ENCODE data around the gene REN. TPM values are rescaled to one million over a fixed set of nuclear protein-coding genes. Genes with fewer than 3 reads are reported as not detected.

REN gene
- total and polyA plus RNA-seq, 2 of the 8 experiments (the other 6 are each of a cell fraction or from before 2014, with no cell fraction given) = 0.05 TPM; not detected in 1

DNA sequence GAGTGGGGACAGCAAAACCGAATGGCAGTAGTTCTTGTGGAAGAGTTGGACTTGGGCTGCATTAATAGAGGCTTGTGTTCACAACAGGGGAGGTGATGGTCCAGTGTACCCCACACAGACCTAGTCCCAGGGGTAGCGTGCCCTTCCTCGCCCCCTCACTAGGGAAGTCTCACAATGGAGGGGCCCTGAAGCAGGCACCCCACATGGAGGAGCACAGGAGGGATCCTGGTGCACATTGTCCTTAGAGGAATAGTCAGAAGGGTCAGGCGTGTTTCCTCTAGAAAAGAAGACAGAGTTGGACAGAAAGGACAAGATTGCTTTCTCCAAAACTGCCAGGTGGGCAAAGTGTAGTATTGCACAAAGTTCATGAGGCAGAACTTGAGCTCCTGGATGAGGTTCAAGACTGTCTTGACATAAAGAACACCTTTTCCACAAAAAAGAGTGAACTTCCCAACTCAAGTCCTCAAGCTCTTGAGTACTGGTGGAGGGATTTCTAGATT, 37.6 kb downstream of the REN start:
- H4K8ac ChIP-seq (ENCODE audit: extremely low read depth, insufficient read depth, low read length) = no peak overlapping the region
- ChIA-PET CTCF (ENCODE audit: partially characterized antibody) (interaction anchor here (0.9 to 11.3 kb wide), 48 partner anchors 8 to 364 kb away, joined by 3 to 261 read pairs (median 5); partner anchors contain the start of genes ETNK2 and SOX13), POLR2A (ENCODE audit: partially characterized antibody) (interaction anchor here (0.7 to 13.3 kb wide), 17 partner anchors 8 to 270 kb away, joined by 3 to 174 read pairs (median 6); partner anchors contain the start of genes ETNK2, SNRPE and SOX13)
- no peak overlapping the region for H2BK5ac ChIP-seq (ENCODE audit: low read depth, low read length)
- H3K9me3 ChIP-seq (ENCODE audit: insufficient read depth in 2 of 2, low read depth in 1 of 2, low read length in 1 of 2) = no peaks in the 10 kb centered on the region
- no peaks in the 10 kb centered on the region; the same call in 1 of the 2 replicates for H3K79me1 ChIP-seq (ENCODE audit: low read depth, low read length)
- H3K18ac ChIP-seq (ENCODE audit: extremely low read depth, low read length) = no peak overlapping the region; the same call in 1 of the 2 replicates
- H4K20me1 ChIP-seq (replicated peaks in 1 of 2; ENCODE audit: control insufficient read depth in 1 of 2, insufficient read depth in 2 of 2, low read length in 2 of 2) = peaks cover 2 to 12% of the 10 kb centered on the region in 2 experiments
- no peak overlapping the region for H3K56ac ChIP-seq (replicated peaks; ENCODE audit: insufficient read length, low read depth, low read length)
- no peak overlapping the region for H2BK15ac ChIP-seq (ENCODE audit: low read length)
- peaks cover 7 to 29% (median 27%) of the 10 kb centered on the region in 4 experiments; a peak in 7 of 8 replicates for H3K36me3 ChIP-seq (ENCODE audit: control insufficient read depth in 2 of 4, insufficient read depth in 4 of 4, low read length in 3 of 4)
- H3K4me2 ChIP-seq (ENCODE audit: insufficient read depth in 1 of 2, low read depth in 2 of 2, low read length in 2 of 2) = no peak overlapping the region
- H2BK120ac ChIP-seq (replicated peaks; ENCODE audit: low read depth, low read length) = no peak overlapping the region
- peaks cover 4 to 24% (median 7%) of the 10 kb centered on the region in 4 experiments for H3K4me1 ChIP-seq (replicated peaks in 1 of 4; ENCODE audit: control insufficient read depth in 3 of 4, insufficient read depth in 4 of 4, low read length in 3 of 4)
- H3K23ac ChIP-seq (ENCODE audit: insufficient read length) = no peak overlapping the region
- H2AFZ ChIP-seq (ENCODE audit: low read length) = no peak overlapping the region
- H4K91ac ChIP-seq (replicated peaks; ENCODE audit: insufficient read length, low read length) = no peak overlapping the region
- 0 out of 4 replicates have a peak, but pooled peaks cover 0 to 2% of the 10 kb centered on the region in 2 experiments for H3K79me2 ChIP-seq (ENCODE audit: control insufficient read depth in 1 of 2, insufficient read depth in 2 of 2, low read length in 2 of 2)
- H3K9ac ChIP-seq (replicated peaks in 1 of 4; ENCODE audit: extremely low read depth in 1 of 4, low read depth in 3 of 4, low read length in 3 of 4) = no peak overlapping the region
- H3K23me2 ChIP-seq (ENCODE audit: low read depth, low read length) = no peaks in the 10 kb centered on the region
- 71% methylated on average over 4 of the region's 4 CpGs; no CpG with 5 or more reads in 1 of the 2 experiments for WGBS, 2 experiments (ENCODE audit: extremely low coverage in 1 of 2, insufficient coverage in 1 of 2, insufficient read length in 1 of 2, insufficient replicate concordance in 2 of 2, low coverage in 1 of 2, low lambda C conversion rate in 2 of 2, missing lambda C conversion rate in 1 of 2)
- DNase-seq (ENCODE audit: low read depth in 1 of 2, low spot score in 2 of 2) (peak in 1 of 2 experiments; percentile 70), FAIRE-seq (peak; percentile 68)
- no peak overlapping the region for H2AK5ac ChIP-seq (ENCODE audit: low read depth, low read length)
- no peak overlapping the region for H3K27ac ChIP-seq (ENCODE audit: low read depth, low read length)
- H2BK12ac ChIP-seq (ENCODE audit: low read depth, low read length) = no peak overlapping the region
- H2BK20ac ChIP-seq (ENCODE audit: low read length) = no peak overlapping the region
- no peak overlapping the region for H3K14ac ChIP-seq (ENCODE audit: insufficient read length)
- no peak overlapping the region for H4K5ac ChIP-seq (ENCODE audit: insufficient read length, low read depth, low read length)
- no peak overlapping the region for H3K4me3 ChIP-seq (ENCODE audit: extremely low read depth in 1 of 4, insufficient read depth in 2 of 4, low read depth in 3 of 4, low read length in 4 of 4)
- H3K4ac ChIP-seq (replicated peaks; ENCODE audit: insufficient read length, low read depth, low read length) = no peak overlapping the region
- no peaks in the 10 kb centered on the region; a peak in 1 of 7 replicates for H3K27me3 ChIP-seq (replicated peaks in 1 of 4; ENCODE audit: control insufficient read depth in 3 of 4, extremely low read depth in 1 of 4, insufficient read depth in 3 of 4, low read length in 3 of 4)
- TF ChIP-seq EP300 (IDR thresholded peaks at IDR 0.05; ENCODE audit: borderline replicate concordance in 1 of 2, low read depth in 2 of 2, low read length in 2 of 2) (no peak), JUN (IDR thresholded peaks at IDR 0.05; ENCODE audit: low read depth, low read length) (no peak), HDAC2 (IDR thresholded peaks at IDR 0.05; ENCODE audit: borderline replicate concordance in 1 of 2, low read depth in 2 of 2, low read length in 2 of 2) (no peak), CTCF (IDR thresholded peaks at IDR 0.05; ENCODE audit: control extremely low read depth in 1 of 3, insufficient read depth in 1 of 3, low read depth in 1 of 3, low read length in 3 of 3) (no peak), POLR2AphosphoS5 (IDR thresholded peaks at IDR 0.05; ENCODE audit: low read depth, low read length) (peak; percentile 42; the same call in 1 of the 2 replicates), CBX8 (IDR thresholded peaks at IDR 0.05; ENCODE audit: borderline replicate concordance, low read depth, low read length) (no peak)
